ENCODE data around the gene PEAK1. TPM values are rescaled to one million over a fixed set of nuclear protein-coding genes. Genes with fewer than 3 reads are reported as not detected.

PEAK1 gene
- total RNA-seq, 1 donor from 2014 or later = 289 TPM

GRCh38 chr15:77386626-77387025 is 33.3 kb downstream of the PEAK1 start:
- no peak overlapping the region for H3K27ac Mint-ChIP-seq (ENCODE audit: unreplicated experiment)
- no peak for DNase-seq (ENCODE audit: low spot score)

GRCh38 chr15:77384589-77385359 is 35.1 kb downstream of the PEAK1 start:
- DNase-seq (ENCODE audit: low spot score) = no peak
- Mint-ChIP-seq H3K4me3 (ENCODE audit: unreplicated experiment) (no peak overlapping the region), H3K4me1 (ENCODE audit: unreplicated experiment) (peaks cover 22% of the 10 kb centered on the region), H3K27ac (ENCODE audit: unreplicated experiment) (no peak overlapping the region), H3K36me3 (ENCODE audit: low read depth, unreplicated experiment) (no peaks in the 10 kb centered on the region), H3K27me3 (ENCODE audit: unreplicated experiment) (no peaks in the 10 kb centered on the region), H3K9me3 (ENCODE audit: unreplicated experiment) (no peaks in the 10 kb centered on the region)
- TF ChIP-seq CTCF (IDR thresholded peaks at IDR 0.05; ENCODE audit: unreplicated experiment) = no peak

More at GRCh38 chr15:77386626-77387025, 33.3 kb downstream of the PEAK1 start:
- no peaks in the 10 kb centered on the region for H3K9me3 Mint-ChIP-seq (ENCODE audit: unreplicated experiment)
- no peaks in the 10 kb centered on the region for H3K36me3 Mint-ChIP-seq (ENCODE audit: low read depth, unreplicated experiment)
- no peak overlapping the region for H3K4me3 Mint-ChIP-seq (ENCODE audit: unreplicated experiment)
- H3K27me3 Mint-ChIP-seq (ENCODE audit: unreplicated experiment) = no peaks in the 10 kb centered on the region
- H3K4me1 Mint-ChIP-seq (ENCODE audit: unreplicated experiment) = peaks cover 30% of the 10 kb centered on the region
- no peak for TF ChIP-seq CTCF (IDR thresholded peaks at IDR 0.05; ENCODE audit: unreplicated experiment)

DNA sequence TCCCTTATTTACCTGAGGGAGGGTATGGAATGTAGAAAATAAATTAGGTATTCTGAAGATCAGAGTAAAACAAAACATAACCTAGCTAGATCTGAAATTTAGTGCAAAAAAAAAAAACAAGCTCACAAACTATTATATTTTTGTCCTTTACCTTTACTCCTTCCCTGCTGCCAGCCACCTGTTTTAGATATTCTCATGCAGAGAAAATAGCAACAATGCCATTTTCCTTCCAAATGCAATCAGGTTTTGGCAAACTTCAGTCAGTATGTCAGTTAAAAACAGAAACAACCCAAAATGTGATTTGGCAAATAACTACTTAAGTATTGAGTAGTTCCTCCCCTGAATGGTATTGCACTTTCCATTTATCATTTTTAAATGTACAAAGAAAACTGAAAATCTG is 35.8 kb downstream of the PEAK1 start:
- Mint-ChIP-seq H3K27ac (ENCODE audit: unreplicated experiment) (no peak overlapping the region), H3K4me3 (ENCODE audit: unreplicated experiment) (no peak overlapping the region), H3K9me3 (ENCODE audit: unreplicated experiment) (no peaks in the 10 kb centered on the region), H3K27me3 (ENCODE audit: unreplicated experiment) (no peaks in the 10 kb centered on the region), H3K4me1 (ENCODE audit: unreplicated experiment) (peaks cover 22% of the 10 kb centered on the region), H3K36me3 (ENCODE audit: low read depth, unreplicated experiment) (no peaks in the 10 kb centered on the region)
- no peak for DNase-seq (ENCODE audit: low spot score)
- no peak for TF ChIP-seq CTCF (IDR thresholded peaks at IDR 0.05; ENCODE audit: unreplicated experiment)

DNA sequence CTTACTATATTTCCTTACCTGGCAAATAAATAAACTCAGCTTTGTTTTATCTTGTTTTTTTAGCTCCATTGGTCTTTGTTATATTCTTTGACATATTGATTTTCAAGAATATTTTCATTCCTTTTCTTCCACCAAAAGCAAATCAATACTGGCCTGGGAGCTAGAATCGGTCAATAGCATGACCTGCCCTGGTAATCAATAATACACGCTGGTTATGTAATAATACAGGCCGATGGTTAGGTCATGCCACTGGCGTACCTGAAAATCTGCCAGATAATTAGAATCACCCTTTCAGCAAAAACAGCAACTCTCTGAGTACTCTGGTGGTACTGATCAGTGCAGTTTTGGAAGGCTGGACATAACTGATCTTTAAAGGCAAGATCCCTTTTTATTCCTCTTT is 39.9 kb downstream of the PEAK1 start:
- Mint-ChIP-seq H3K4me1 (ENCODE audit: unreplicated experiment) (peaks cover 13% of the 10 kb centered on the region), H3K9me3 (ENCODE audit: unreplicated experiment) (no peaks in the 10 kb centered on the region), H3K4me3 (ENCODE audit: unreplicated experiment) (no peak overlapping the region), H3K36me3 (ENCODE audit: low read depth, unreplicated experiment) (no peaks in the 10 kb centered on the region), H3K27ac (ENCODE audit: unreplicated experiment) (no peak overlapping the region), H3K27me3 (ENCODE audit: unreplicated experiment) (no peaks in the 10 kb centered on the region)
- DNase-seq (ENCODE audit: low spot score) = no peak
- no peak for TF ChIP-seq CTCF (IDR thresholded peaks at IDR 0.05; ENCODE audit: unreplicated experiment)

DNA sequence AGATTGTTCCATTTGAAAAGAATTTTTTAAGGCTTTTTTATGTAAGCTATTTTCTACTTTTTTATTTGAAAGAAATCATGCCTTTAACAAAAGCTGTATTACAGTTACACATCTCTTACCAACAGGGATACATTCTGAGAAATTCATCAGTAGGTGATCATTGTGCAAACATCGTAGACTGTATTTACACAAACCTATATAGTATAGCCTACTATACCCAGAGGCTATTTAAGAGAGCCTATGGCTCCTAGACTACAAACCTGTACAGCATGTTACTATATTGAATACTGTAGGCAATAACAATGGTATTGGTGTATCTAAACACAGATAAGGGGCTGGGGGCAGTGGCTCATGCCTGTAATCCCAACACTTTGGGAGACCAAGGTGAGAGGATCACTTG is 43.1 kb downstream of the PEAK1 start:
- Mint-ChIP-seq H3K27me3 (ENCODE audit: unreplicated experiment) (no peaks in the 10 kb centered on the region), H3K36me3 (ENCODE audit: low read depth, unreplicated experiment) (no peaks in the 10 kb centered on the region), H3K9me3 (ENCODE audit: unreplicated experiment) (no peaks in the 10 kb centered on the region), H3K4me3 (ENCODE audit: unreplicated experiment) (no peak overlapping the region), H3K4me1 (ENCODE audit: unreplicated experiment) (peaks cover 5% of the 10 kb centered on the region), H3K27ac (ENCODE audit: unreplicated experiment) (no peak overlapping the region)
- no peak for DNase-seq (ENCODE audit: low spot score)
- TF ChIP-seq CTCF (IDR thresholded peaks at IDR 0.05; ENCODE audit: unreplicated experiment) = no peak
